ENCODE data around the gene SPATS1. TPM values are rescaled to one million over a fixed set of nuclear protein-coding genes. Genes with fewer than 3 reads are reported as not detected.

SPATS1 gene
- total and polyA plus RNA-seq, 2 of the 13 experiments (the other 11 are each of a cell fraction or from before 2014, with no cell fraction given) = not detected

GRCh38 chr6:44312901-44313788, 29.3 kb upstream of the SPATS1 start, which contains the start of gene AARS2 (continued):
- TF ChIP-seq ZBTB3 (CRISPR knock-in tag; IDR thresholded peaks at IDR 0.05; ENCODE audit: borderline replicate concordance, low read depth) (peak; percentile 62; the same call in 1 of the 2 replicates), ZNF263 (CRISPR knock-in tag; IDR thresholded peaks at IDR 0.05) (peak; percentile 54), SMYD3 (CRISPR knock-in tag; IDR thresholded peaks at IDR 0.05) (peak; percentile 84; the same call in 1 of the 2 replicates), ZBED4 (CRISPR knock-in tag; IDR thresholded peaks at IDR 0.05; ENCODE audit: borderline replicate concordance) (peak; percentile 88), BRD4 (CRISPR knock-in tag; IDR thresholded peaks at IDR 0.05) (peak; percentile 98), FOXP4 (CRISPR knock-in tag; IDR thresholded peaks at IDR 0.05) (peak; percentile 65), KAT7 (CRISPR knock-in tag; IDR thresholded peaks at IDR 0.05; ENCODE audit: borderline replicate concordance) (peak; percentile 96), REST (IDR thresholded peaks at IDR 0.05; ENCODE audit: borderline replicate concordance in 1 of 2, low read depth in 1 of 2, low read length in 2 of 2) (peak in 1 of 2 experiments; percentile 72; a peak in 1 of 4 replicates), ZBTB7B (CRISPR knock-in tag; IDR thresholded peaks at IDR 0.05) (peak; percentile 84), DPF2 (CRISPR knock-in tag; IDR thresholded peaks at IDR 0.05; ENCODE audit: borderline replicate concordance, low read depth) (no peak), ZFY (CRISPR knock-in tag; IDR thresholded peaks at IDR 0.05) (peak; percentile 94), ZNF343 (CRISPR knock-in tag; IDR thresholded peaks at IDR 0.05) (peak; percentile 90; the same call in 1 of the 2 replicates), SP1 (IDR thresholded peaks at IDR 0.05) (no peak), SP1 (CRISPR knock-in tag; IDR thresholded peaks at IDR 0.05) (peak; percentile 96), ZNF772 (CRISPR knock-in tag; IDR thresholded peaks at IDR 0.05) (peak; percentile 91), HOXA7 (CRISPR knock-in tag; IDR thresholded peaks at IDR 0.05) (0 out of 2 replicates have a peak, but pooled peaks have one; percentile 85), SOX13 (IDR thresholded peaks at IDR 0.05) (no peak), SOX13 (CRISPR knock-in tag; conservative IDR thresholded peaks at IDR 0.05 in 1 of 2, IDR thresholded peaks at IDR 0.05 in 1 of 2) (peak in 1 of 2 experiments; percentile 74; a peak in 2 of 4 replicates), FOXJ3 (CRISPR knock-in tag; IDR thresholded peaks at IDR 0.05; ENCODE audit: borderline replicate concordance) (peak; percentile 90), ZKSCAN5 (CRISPR knock-in tag; IDR thresholded peaks at IDR 0.05) (no peak)

Measured in HepG2 (cell line).